ENCODE data around the gene HSD17B1.
A peak's percentile ranks its signal among the peaks of the same experiment; 100 is the strongest.

The HSD17B1 gene

DNA sequence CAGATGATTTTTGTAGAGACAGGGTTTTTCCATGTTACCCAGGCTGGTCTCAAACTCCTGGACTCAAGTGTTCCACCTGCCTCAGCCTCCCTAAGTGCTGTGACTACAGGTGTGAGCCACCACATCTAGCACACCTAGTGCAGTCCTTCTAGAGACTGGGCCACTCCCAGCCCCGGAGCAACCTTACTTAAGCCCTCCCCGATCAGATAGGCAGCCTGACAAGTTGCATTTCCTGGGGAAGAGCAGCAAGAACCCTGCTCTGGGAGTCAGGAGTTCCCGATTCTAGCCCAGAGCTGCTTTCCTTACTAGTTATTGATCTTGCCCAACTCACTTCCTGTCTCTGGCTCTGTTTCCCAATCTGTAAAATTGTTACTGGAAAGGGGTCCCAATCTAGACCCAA, 23.7 kb upstream of the HSD17B1 start:
- Histone ChIP-seq H2AFZ (ENCODE audit: low read length) (no peak overlapping the region), H3K9me3 (replicated peaks; ENCODE audit: insufficient read depth, low read length) (no peaks in the 10 kb centered on the region), H3K79me2 (ENCODE audit: low read length) (no peaks in the 10 kb centered on the region), H3K9ac (ENCODE audit: low read length) (no peak overlapping the region), H3K27me3 (replicated peaks; ENCODE audit: insufficient read depth, low read length) (no peaks in the 10 kb centered on the region), H3K9me2 (replicated peaks; ENCODE audit: insufficient read depth, low read length) (no peaks in the 10 kb centered on the region), H3K4me3 (ENCODE audit: low read length) (no peak overlapping the region), H4K20me1 (ENCODE audit: insufficient read depth, low read length) (no peaks in the 10 kb centered on the region), H3K4me2 (ENCODE audit: low read depth, low read length) (no peak overlapping the region), H3K27ac (ENCODE audit: low read length) (no peak overlapping the region), H3F3A (ENCODE audit: insufficient read depth, low read length) (peaks cover 22% of the 10 kb centered on the region), H3K4me1 (ENCODE audit: low read length) (peaks cover 22% of the 10 kb centered on the region), H3K36me3 (replicated peaks; ENCODE audit: insufficient read depth, low read length) (no peaks in the 10 kb centered on the region)
- no peak for TF ChIP-seq EZH2phosphoT487 (IDR thresholded peaks at IDR 0.05; ENCODE audit: low read length)
- TF ChIP-seq, protein P1, sequence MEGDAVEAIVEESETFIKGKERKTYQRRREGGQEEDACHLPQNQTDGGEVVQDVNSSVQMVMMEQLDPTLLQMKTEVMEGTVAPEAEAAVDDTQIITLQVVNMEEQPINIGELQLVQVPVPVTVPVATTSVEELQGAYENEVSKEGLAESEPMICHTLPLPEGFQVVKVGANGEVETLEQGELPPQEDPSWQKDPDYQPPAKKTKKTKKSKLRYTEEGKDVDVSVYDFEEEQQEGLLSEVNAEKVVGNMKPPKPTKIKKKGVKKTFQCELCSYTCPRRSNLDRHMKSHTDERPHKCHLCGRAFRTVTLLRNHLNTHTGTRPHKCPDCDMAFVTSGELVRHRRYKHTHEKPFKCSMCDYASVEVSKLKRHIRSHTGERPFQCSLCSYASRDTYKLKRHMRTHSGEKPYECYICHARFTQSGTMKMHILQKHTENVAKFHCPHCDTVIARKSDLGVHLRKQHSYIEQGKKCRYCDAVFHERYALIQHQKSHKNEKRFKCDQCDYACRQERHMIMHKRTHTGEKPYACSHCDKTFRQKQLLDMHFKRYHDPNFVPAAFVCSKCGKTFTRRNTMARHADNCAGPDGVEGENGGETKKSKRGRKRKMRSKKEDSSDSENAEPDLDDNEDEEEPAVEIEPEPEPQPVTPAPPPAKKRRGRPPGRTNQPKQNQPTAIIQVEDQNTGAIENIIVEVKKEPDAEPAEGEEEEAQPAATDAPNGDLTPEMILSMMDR (IDR thresholded peaks at IDR 0.05; ENCODE audit: low read length), result no peak
- TF ChIP-seq EZH2 (optimal IDR thresholded peaks at IDR 0.05; ENCODE audit: low read depth, low read length), result no peak
- no peak for DNase-seq

DNA sequence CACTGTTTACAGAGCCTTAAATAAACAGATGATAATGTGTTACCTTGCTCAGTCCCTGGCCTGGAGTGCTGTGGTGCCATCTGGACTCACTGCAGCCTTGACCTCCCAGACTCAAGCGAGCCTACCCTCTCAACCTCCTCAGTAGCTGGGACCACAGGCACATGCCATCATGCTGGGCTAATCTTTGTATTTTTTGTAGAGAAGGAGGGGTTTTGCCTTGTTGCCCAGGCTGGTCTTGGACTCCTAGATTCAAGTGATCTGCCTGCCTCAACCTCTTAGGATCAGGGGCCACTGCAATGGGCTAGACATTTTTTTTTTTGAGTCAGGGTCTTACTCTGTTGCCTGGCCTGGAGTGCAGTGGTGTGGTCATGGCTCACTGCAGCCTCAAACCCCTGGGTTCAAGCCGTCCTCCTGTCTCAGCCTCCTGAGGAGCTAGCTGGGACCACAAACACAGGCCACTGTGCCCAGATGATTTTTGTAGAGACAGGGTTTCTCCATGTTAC, 21.7 kb upstream of the HSD17B1 start:
- TF ChIP-seq EZH2 (optimal IDR thresholded peaks at IDR 0.05; ENCODE audit: low read depth, low read length) (no peak), EZH2phosphoT487 (IDR thresholded peaks at IDR 0.05; ENCODE audit: low read length) (no peak)
- TF ChIP-seq, protein P1 (IDR thresholded peaks at IDR 0.05; ENCODE audit: low read length), result no peak
- Histone ChIP-seq H3K9me2 (replicated peaks; ENCODE audit: insufficient read depth, low read length) (no peaks in the 10 kb centered on the region), H3K27me3 (replicated peaks; ENCODE audit: insufficient read depth, low read length) (no peaks in the 10 kb centered on the region), H2AFZ (ENCODE audit: low read length) (no peak overlapping the region), H3K9me3 (replicated peaks; ENCODE audit: insufficient read depth, low read length) (no peaks in the 10 kb centered on the region), H3K9ac (ENCODE audit: low read length) (no peak overlapping the region), H3K4me2 (ENCODE audit: low read depth, low read length) (0 out of 2 replicates have a peak overlapping the region, but pooled peaks have one; percentile 53), H3K79me2 (ENCODE audit: low read length) (0 out of 2 replicates have a peak, but pooled peaks cover 4% of the 10 kb centered on the region), H3K4me1 (ENCODE audit: low read length) (peaks cover 29% of the 10 kb centered on the region), H3F3A (ENCODE audit: insufficient read depth, low read length) (peaks cover 22% of the 10 kb centered on the region), H4K20me1 (ENCODE audit: insufficient read depth, low read length) (no peaks in the 10 kb centered on the region), H3K36me3 (replicated peaks; ENCODE audit: insufficient read depth, low read length) (no peaks in the 10 kb centered on the region), H3K27ac (ENCODE audit: low read length) (peak overlapping the region; percentile 41; the same call in 1 of the 2 replicates), H3K4me3 (ENCODE audit: low read length) (no peak overlapping the region)
- DNase-seq, result no peak

DNA sequence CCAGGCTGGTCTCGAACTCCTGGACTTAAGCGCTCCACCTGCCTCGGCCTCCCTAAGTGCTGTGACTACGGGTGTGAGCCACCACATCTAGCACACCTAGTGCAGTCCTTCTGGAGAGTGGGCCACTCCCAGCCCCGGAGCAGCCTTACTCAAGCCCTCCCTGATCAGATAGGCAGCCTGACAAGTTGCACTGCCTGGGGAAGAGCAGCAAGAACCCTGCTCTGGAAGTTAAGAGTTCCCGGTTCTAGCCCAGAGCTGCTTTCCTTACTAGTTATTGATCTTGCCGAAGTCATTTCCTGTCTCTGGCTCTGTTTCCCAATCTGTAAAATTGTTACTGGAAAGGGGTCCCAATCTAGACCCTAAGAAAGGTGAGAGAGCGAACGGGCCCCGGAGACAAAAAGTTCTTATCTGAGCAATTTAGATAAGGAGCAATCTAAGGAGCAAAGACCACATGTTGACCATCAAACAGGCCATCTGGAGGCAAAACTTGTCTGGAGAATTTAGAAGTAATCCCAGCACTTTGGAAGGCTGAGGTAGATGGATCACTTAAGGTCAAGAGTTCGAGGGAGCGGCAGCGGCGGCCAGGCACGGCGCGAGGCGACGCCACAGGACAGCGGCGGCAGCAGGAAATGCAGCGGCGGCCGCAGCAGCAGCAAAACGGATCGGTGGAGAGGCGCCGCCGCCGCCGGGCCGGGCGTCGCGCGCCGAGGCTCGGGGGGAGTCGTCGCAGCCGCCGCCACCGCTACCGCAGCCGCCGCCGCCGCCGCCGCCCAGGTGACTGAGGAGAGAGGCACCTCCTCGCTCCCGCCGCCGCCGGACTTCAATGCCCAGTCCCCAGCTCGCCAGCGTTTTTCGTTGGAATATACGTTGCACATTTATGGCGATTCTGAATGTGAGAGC, 21.0 kb upstream of the HSD17B1 start:
- no peaks in the 10 kb centered on the region for H3K9me3 ChIP-seq (replicated peaks; ENCODE audit: insufficient read depth, low read length)
- no peak overlapping the region for H3K9ac ChIP-seq (ENCODE audit: low read length)
- TF ChIP-seq, protein P1 (IDR thresholded peaks at IDR 0.05; ENCODE audit: low read length), result peak; percentile 43
- TF ChIP-seq EZH2 (optimal IDR thresholded peaks at IDR 0.05; ENCODE audit: low read depth, low read length), result no peak
- peaks cover 29% of the 10 kb centered on the region for H3K4me1 ChIP-seq (ENCODE audit: low read length)
- no peaks in the 10 kb centered on the region for H3K9me2 ChIP-seq (replicated peaks; ENCODE audit: insufficient read depth, low read length)
- peak overlapping the region; percentile 70; the same call in 1 of the 2 replicates for H2AFZ ChIP-seq (ENCODE audit: low read length)
- peak overlapping the region; percentile 50; the same call in 1 of the 2 replicates for H3K4me3 ChIP-seq (ENCODE audit: low read length)
- peaks cover 24% of the 10 kb centered on the region for H3F3A ChIP-seq (ENCODE audit: insufficient read depth, low read length)
- no peaks in the 10 kb centered on the region for H4K20me1 ChIP-seq (ENCODE audit: insufficient read depth, low read length)
- H3K79me2 ChIP-seq (ENCODE audit: low read length), result peaks cover 6% of the 10 kb centered on the region
- DNase-seq, result peak; percentile 68
- peak overlapping the region; percentile 23; the same call in 1 of the 2 replicates for H3K27ac ChIP-seq (ENCODE audit: low read length)
- H3K4me2 ChIP-seq (ENCODE audit: low read depth, low read length), result peak overlapping the region; percentile 38; the same call in 1 of the 2 replicates
- no peaks in the 10 kb centered on the region for H3K36me3 ChIP-seq (replicated peaks; ENCODE audit: insufficient read depth, low read length)
- no peaks in the 10 kb centered on the region for H3K27me3 ChIP-seq (replicated peaks; ENCODE audit: insufficient read depth, low read length)
